NOMO-1 treated with DMSO at 0.1 percent for 48 hours (cell line): ENCODE data around the gene CDX2.

ENCODE experiments used
- DNase-seq: peaks from one replicate; lab custom pipeline; 2025; ENCODE audit not compliant: unreplicated experiment; lab: John Stamatoyannopoulos, UW

CDX2 gene

GRCh38 chr13:27918918-27919658 is 50.0 kb downstream of the CDX2 start:
- DNase-seq = no peak

DNA sequence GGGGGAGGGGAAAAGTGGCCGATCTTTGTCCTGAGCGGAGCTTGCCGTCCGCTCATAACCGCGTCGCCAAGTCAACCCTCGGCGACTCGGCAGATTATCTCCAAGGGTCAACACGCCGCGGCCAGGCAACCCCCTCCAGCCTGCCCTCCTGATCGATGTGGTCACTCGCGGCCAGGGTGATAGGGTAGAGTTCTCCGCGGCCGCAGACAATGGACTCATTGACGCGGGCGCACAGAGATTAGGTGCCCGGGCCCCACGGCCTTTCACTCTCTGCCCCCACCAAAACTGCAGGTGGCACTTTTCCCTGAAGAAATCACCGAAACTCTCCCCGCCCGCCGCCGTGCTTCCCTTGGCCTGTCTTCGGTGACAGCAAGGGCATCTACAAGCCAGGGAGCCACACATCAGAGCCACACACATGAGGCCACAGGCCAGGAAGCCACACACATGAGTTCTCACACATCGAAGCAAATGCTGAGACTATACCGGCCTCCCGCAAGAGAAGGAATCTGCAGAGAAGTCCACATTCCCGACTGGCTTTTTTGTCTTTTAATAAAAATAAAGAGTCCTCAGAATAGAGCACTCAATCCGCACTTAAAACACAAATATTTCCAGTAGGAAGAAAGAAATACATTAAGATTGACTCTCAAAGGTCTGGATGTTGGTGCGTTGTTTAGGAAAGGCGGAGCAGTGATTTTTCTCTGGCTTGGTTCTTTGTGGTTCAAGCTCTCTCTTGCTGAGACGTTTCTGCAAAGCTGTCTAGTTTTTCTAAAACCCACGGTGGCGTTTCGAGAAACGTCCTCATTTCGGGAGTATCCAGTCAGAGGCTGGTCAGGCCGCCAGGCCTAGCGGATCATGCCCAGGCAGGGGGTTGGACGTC is 50.8 kb downstream of the CDX2 start:
- no peak for DNase-seq

DNA sequence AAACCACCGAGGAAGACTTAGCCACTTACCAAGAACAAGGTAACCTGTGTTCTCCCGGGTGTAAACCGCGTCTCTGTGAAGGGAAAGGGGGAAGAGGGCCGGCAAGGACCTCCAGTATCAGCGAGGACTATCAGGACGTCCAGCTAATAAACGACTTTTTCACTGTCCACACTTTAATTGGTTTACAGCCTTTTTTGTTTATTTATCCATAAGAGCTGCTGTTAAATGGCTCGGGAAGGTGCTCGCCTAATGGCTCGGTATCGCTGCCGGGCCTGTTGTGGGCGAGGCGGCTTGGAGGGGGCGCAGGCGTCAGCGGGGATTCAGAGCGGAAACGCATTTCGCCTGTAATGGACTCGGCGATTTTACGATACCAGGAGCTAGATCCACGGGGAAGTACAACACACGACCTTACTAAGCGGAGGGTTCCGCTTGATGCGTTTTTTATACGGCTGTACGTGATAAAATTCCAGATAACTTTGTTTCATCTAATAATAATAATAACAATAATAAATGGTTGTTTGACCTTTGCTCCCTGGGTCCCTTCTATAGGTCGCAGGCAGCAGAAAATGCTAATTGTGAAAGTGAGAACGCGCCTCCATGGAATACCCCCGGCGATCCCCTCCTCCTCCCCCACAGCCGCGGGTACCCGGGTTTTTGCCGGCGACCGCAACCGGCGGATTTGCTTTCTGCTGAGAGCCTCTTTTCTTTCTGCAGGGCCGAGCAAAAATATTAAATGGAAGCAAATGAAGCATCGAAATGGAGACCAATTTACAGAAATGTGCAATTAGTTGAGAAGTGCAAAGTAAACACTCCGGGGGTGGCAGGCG is 51.8 kb downstream of the CDX2 start:
- no peak for DNase-seq

DNA sequence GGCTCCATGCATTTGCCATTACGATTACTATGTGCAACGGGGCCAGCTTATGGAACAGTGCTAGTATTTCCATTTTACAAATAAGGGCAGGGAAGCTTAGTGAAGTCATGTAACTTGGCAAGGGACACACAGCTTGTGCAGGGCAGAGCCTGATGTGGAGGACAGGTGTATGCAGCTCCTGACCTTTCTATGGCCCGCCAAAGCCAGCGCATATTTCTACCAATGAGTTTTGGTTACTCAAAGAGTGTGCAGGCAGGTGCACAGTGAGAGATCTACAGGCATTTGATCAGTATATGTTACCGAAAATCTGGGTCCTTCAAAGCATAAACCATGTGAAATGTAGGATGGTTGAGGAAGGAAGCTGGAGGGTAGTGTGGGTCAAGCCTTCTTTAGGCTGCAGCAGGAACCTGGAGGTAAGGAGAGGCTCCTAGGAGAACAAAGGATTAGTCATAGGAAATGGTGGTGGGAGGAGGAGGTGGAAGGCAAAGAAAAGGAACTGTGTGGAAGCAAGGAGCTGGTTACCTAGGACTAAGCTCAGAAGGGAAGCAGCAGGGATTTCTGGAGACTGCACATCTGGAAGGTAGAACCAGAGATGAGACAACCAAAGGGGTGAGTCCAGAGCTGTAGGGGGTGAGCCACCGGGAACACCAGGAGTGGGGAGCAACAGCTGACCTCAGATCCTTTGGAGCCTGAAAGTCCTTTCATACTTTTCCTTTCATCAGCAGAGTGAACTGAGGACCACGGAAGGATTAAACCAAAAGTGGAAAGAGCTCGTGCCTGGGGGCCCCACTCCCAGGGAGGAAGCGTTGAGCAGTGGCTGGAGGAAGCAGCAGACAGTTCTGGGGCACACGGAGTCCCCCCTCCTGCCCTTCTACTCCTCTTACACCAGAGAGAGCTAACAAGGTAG is 53.6 kb downstream of the CDX2 start:
- DNase-seq = no peak

- DNase-seq = no peak
Observed at GRCh38 chr13:27913160-27913559, 56.0 kb downstream of the CDX2 start.

- no peak for DNase-seq
Observed at GRCh38 chr13:27911521-27911920, 57.6 kb downstream of the CDX2 start.
